Mesenteric fat pad (tissue), 1 donor: ENCODE results near the gene BTBD9. TPM values are rescaled to one million over a fixed set of nuclear protein-coding genes. Genes with fewer than 3 reads are reported as not detected.

Experiments used
- DNase-seq: peaks from one replicate; pipeline ENCODE4 v3.0.0-alpha.2; 2020; ENCODE audit warnings: low spot score
- total RNA-seq: library from RNA; stranded (reverse); fragmentation: NEBNext Ultra II Directional; extraction: Animal tissue kit (Norgen Biotek cat#: 25700); gene quantifications from one replicate; pipeline ENCODE4 v1.2.1, GENCODE V29; 2021
- donor health status: DM: yes; HTN: yes; CAD: no.

BTBD9 gene
- total RNA-seq, 1 donor from 2014 or later, result 15.6 TPM

GRCh38 chr6:38261626-38262025 is 378.1 kb downstream of the BTBD9 start:
- DNase-seq, result no peak

- DNase-seq, result no peak
These were observed 380.0 kb downstream of the BTBD9 start for GRCh38 chr6:38259736-38260135.

GRCh38 chr6:38248500-38249234 is 391.1 kb downstream of the BTBD9 start:
- no peak for DNase-seq

- no peak for DNase-seq
These were observed 394.4 kb downstream of the BTBD9 start for GRCh38 chr6:38245295-38245694.

GRCh38 chr6:38244869-38245268 is 394.9 kb downstream of the BTBD9 start:
- DNase-seq, result no peak

GRCh38 chr6:38241200-38241871 is 398.4 kb downstream of the BTBD9 start:
- no peak for DNase-seq

GRCh38 chr6:38239719-38240451 is 399.8 kb downstream of the BTBD9 start:
- DNase-seq, result no peak

- DNase-seq, result no peak
These were observed 403.1 kb downstream of the BTBD9 start for GRCh38 chr6:38236631-38237030.

- DNase-seq, result no peak
These were observed 404.6 kb downstream of the BTBD9 start for GRCh38 chr6:38234934-38235682.

GRCh38 chr6:38234141-38234540 is 405.6 kb downstream of the BTBD9 start:
- DNase-seq, result no peak

GRCh38 chr6:38233161-38233791 is 406.5 kb downstream of the BTBD9 start:
- no peak for DNase-seq

- no peak for DNase-seq
These were observed 414.0 kb downstream of the BTBD9 start for GRCh38 chr6:38225766-38226165.

GRCh38 chr6:38221251-38221650 is 418.5 kb downstream of the BTBD9 start:
- no peak for DNase-seq

- DNase-seq, result no peak
These were observed 419.5 kb downstream of the BTBD9 start for GRCh38 chr6:38220069-38220723.

GRCh38 chr6:38218235-38218634 is 421.5 kb downstream of the BTBD9 start:
- DNase-seq, result no peak

- no peak for DNase-seq
These were observed 423.3 kb downstream of the BTBD9 start for GRCh38 chr6:38216451-38216850.

GRCh38 chr6:38215651-38216311 is 423.9 kb downstream of the BTBD9 start:
- DNase-seq, result no peak

- DNase-seq, result no peak
These were observed 424.5 kb downstream of the BTBD9 start for GRCh38 chr6:38215225-38215624.

- no peak for DNase-seq
These were observed 425.6 kb downstream of the BTBD9 start for GRCh38 chr6:38214159-38214558.

- no peak for DNase-seq
These were observed 426.5 kb downstream of the BTBD9 start for GRCh38 chr6:38213251-38213658.
